Peyer's patch (tissue), 4 donors: ENCODE results near the gene ATP13A2.

Source experiments
- POLR2A ChIP-seq, 2 donors: fragments of 450-650 bp; IDR thresholded peaks; one replicate each; pipeline ENCODE4 v1.5.1; 2017; ENCODE audit warnings: antibody characterized with exemption in 2 of 2, mild to moderate bottlenecking in 2 of 2, moderate library complexity in 2 of 2
- TF ChIP-seq, protein P1 (sequence below), 6 experiments: fragments of 450-650 bp in 4 of 6; fragments of 200-600 bp in 2 of 6; sonication (generic) in 1 of 6; IDR thresholded peaks; one replicate each; pipeline ENCODE4 v1.5.1; 2017 to 2019; ENCODE audit warnings: antibody characterized with exemption in 6 of 6, mild to moderate bottlenecking in 3 of 6, moderate library complexity in 1 of 6

DNA sequence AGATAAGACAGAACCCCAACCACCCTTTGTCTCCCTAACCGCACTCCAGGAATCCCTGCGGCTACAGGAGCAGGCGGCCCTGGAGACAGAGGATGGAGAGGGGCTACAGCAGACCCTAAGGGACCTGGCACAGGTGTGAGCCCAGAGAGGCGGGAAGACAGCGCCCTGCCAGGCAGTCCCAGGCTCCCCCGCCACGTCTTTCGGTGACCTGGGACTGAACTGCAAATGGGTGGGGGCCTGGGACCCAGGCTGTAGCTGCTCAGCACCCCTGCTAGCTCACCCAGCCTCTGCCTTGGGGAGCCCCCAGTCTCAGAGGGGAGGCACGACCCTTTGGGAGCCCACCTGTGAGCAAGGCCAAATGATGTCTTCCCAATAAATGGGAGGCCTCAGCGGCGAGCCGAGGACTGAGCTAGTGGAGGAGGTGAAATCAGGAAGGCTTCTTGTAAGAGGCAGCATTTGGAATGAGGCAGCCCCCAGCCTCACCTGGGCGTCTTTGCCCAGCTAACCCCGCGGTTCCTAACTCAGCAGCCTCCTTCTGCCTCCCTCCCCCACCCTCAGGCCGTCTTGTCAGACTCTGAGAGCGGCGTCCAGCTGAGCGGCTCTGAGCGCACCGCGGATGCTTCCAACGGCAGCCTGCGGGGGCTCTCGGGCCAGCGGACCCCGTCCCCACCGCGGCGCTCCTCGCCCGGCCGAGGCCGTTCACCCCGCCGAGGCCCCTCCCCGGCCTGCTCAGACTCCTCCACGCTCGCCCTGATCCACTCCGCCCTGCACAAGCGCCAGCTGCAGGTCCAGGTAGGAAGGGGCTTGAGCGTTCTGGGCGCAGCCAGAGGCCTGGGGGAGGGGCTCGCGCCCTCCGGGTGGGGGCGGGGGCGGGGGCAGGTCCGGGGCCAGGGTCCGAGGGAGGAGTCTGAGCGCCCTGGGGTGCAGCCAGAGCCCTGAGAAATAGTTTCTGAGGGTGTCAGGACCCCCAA is 73.1 kb downstream of the ATP13A2 start:
- TF ChIP-seq, protein P1, sequence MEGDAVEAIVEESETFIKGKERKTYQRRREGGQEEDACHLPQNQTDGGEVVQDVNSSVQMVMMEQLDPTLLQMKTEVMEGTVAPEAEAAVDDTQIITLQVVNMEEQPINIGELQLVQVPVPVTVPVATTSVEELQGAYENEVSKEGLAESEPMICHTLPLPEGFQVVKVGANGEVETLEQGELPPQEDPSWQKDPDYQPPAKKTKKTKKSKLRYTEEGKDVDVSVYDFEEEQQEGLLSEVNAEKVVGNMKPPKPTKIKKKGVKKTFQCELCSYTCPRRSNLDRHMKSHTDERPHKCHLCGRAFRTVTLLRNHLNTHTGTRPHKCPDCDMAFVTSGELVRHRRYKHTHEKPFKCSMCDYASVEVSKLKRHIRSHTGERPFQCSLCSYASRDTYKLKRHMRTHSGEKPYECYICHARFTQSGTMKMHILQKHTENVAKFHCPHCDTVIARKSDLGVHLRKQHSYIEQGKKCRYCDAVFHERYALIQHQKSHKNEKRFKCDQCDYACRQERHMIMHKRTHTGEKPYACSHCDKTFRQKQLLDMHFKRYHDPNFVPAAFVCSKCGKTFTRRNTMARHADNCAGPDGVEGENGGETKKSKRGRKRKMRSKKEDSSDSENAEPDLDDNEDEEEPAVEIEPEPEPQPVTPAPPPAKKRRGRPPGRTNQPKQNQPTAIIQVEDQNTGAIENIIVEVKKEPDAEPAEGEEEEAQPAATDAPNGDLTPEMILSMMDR (IDR thresholded peaks at IDR 0.05), result no peak
- no peak for TF ChIP-seq POLR2A (IDR thresholded peaks at IDR 0.05)
